Measurements from ENCODE around the gene ARHGEF26. TPM values are rescaled to one million over a fixed set of nuclear protein-coding genes. Genes with fewer than 3 reads are reported as not detected.

The ARHGEF26 gene
- total and polyA plus RNA-seq, 12 donors, result 0.74 to 2.3 (median 1.1) TPM

GRCh38 chr3:154170300-154170699 is 49.1 kb downstream of the ARHGEF26 start:
- H3K9me3 ChIP-seq, result no peaks in the 10 kb centered on the region
- no peak for DNase-seq
- no peaks in the 10 kb centered on the region for H3K27me3 ChIP-seq
- intact Hi-C loops (cut with DNase I), result no loop called here
- H3K36me3 ChIP-seq, result no peaks in the 10 kb centered on the region
- H3K4me3 ChIP-seq, result no peak overlapping the region
- 91 to 96% methylated on average over 1 of the region's 1 CpG for WGBS, 2 donors
- no peak overlapping the region for H3K27ac ChIP-seq
- no peaks in the 10 kb centered on the region for H3K4me1 ChIP-seq
- ATAC-seq, result no peak
- no peak for TF ChIP-seq CTCF (IDR thresholded peaks at IDR 0.05)

GRCh38 chr3:154175041-154175440 is 53.9 kb downstream of the ARHGEF26 start:
- WGBS, 2 donors, result 85 to 89% methylated on average over 3 of the region's 3 CpGs
- H3K27ac ChIP-seq, result no peak overlapping the region
- TF ChIP-seq CTCF (IDR thresholded peaks at IDR 0.05), result no peak

GRCh38 chr3:154176036-154176435 is 54.8 kb downstream of the ARHGEF26 start:
- Histone ChIP-seq H3K9me3 (peaks cover 0 to 7% (median 0%) of the 10 kb centered on the region in 11 donors), H3K4me1 (peaks cover 0 to 9% (median 0%) of the 10 kb centered on the region in 9 donors), H3K4me3 (no peak overlapping the region), H3K27me3 (no peaks in the 10 kb centered on the region), H3K36me3 (no peaks in the 10 kb centered on the region), H3K27ac (no peak overlapping the region)
- DNase-seq (no peak), ATAC-seq (no peak)
- WGBS, 2 donors, result 45 to 60% methylated on average over 2 of the region's 2 CpGs
- intact Hi-C loops (cut with DNase I), result no loop called here
- no peak for TF ChIP-seq CTCF (IDR thresholded peaks at IDR 0.05)

More at GRCh38 chr3:154175041-154175440, 53.9 kb downstream of the ARHGEF26 start:
- peaks cover 0 to 9% (median 0%) of the 10 kb centered on the region in 9 donors for H3K4me1 ChIP-seq
- H3K27me3 ChIP-seq, result no peaks in the 10 kb centered on the region
- no peak overlapping the region for H3K4me3 ChIP-seq
- H3K9me3 ChIP-seq, result peaks cover 0 to 6% (median 0%) of the 10 kb centered on the region in 11 donors
- DNase-seq (no peak), ATAC-seq (no peak)
- no peaks in the 10 kb centered on the region for H3K36me3 ChIP-seq
- intact Hi-C loops (cut with DNase I), result no loop called here

GRCh38 chr3:154177406-154177805 is 56.2 kb downstream of the ARHGEF26 start:
- ATAC-seq (no peak), DNase-seq (no peak)
- Histone ChIP-seq H3K27ac (no peak overlapping the region), H3K9me3 (peaks cover 0 to 7% (median 0%) of the 10 kb centered on the region in 11 donors), H3K4me1 (peaks cover 0 to 9% (median 0%) of the 10 kb centered on the region in 9 donors), H3K27me3 (no peaks in the 10 kb centered on the region), H3K36me3 (no peaks in the 10 kb centered on the region), H3K4me3 (no peak overlapping the region)
- intact Hi-C loops (cut with DNase I), result no loop called here
- 70 to 83% methylated on average over 1 of the region's 1 CpG for WGBS, 2 donors
- TF ChIP-seq CTCF (IDR thresholded peaks at IDR 0.05), result no peak
